H9 (cell line): ENCODE results near the gene USF3. TPM values are rescaled to one million over a fixed set of nuclear protein-coding genes. Genes with fewer than 3 reads are reported as not detected.

Experiments
- DNase-seq: peaks from one replicate; pipeline ENCODE4 v3.0.0-alpha.2; 2017
- H2AFZ ChIP-seq: one replicate; pipeline ENCODE4 v1.6.1; 2013; ENCODE audit warnings: mild to moderate bottlenecking, low read length, control low read depth, moderate library complexity
- H2AK5ac ChIP-seq: 2 replicates; pipeline ENCODE4 v1.6.1; 2013; ENCODE audit warnings: low read length, control low read depth, mixed read lengths; ENCODE audit not compliant: insufficient read length
- H2BK120ac ChIP-seq: one replicate; pipeline ENCODE4 v1.6.1; 2013; ENCODE audit warnings: low read depth, mild to moderate bottlenecking, low read length, control low read depth, inconsistent platforms; ENCODE audit not compliant: poor library complexity, severe bottlenecking
- H2BK12ac ChIP-seq: 2 replicates; pipeline ENCODE4 v1.6.1; 2013; ENCODE audit warnings: low read length, control low read depth, mixed read lengths, low read depth; ENCODE audit not compliant: insufficient read length
- H2BK15ac ChIP-seq: 2 replicates; pipeline ENCODE4 v1.6.1; 2013; ENCODE audit warnings: low read depth, low read length, control low read depth
- H2BK20ac ChIP-seq: one replicate; pipeline ENCODE4 v1.6.1; 2013; ENCODE audit warnings: low read depth, mild to moderate bottlenecking, low read length, control low read depth, inconsistent platforms; ENCODE audit not compliant: poor library complexity, severe bottlenecking
- H2BK5ac ChIP-seq: 2 replicates; pipeline ENCODE4 v1.6.1; 2013; ENCODE audit warnings: low read length, control low read depth, mixed read lengths; ENCODE audit not compliant: insufficient read length
- H3K14ac ChIP-seq: 2 replicates; pipeline ENCODE4 v1.6.1; 2013; ENCODE audit warnings: low read length, control low read depth; ENCODE audit not compliant: insufficient read depth
- H3K18ac ChIP-seq: 2 replicates; pipeline ENCODE4 v1.6.1; 2013; ENCODE audit warnings: low read depth, mild to moderate bottlenecking, mixed read lengths, low read length, control low read depth; ENCODE audit not compliant: insufficient read length
- H3K23ac ChIP-seq: 2 replicates; pipeline ENCODE4 v1.6.1; 2013; ENCODE audit warnings: low read length, control low read depth, mixed read lengths, low read depth; ENCODE audit not compliant: insufficient read length
- H3K23me2 ChIP-seq: 2 replicates; pipeline ENCODE4 v1.6.1; 2013; ENCODE audit warnings: low read depth, mild to moderate bottlenecking, mixed read lengths, low read length, control low read depth; ENCODE audit not compliant: insufficient read length, poor library complexity, severe bottlenecking
- H3K27ac ChIP-seq: 2 replicates; pipeline ENCODE4 v1.5.1; 2013; ENCODE audit warnings: low read length, control low read depth, mixed read lengths, low read depth; ENCODE audit not compliant: insufficient read length
- H3K27me3 ChIP-seq: 2 replicates; pipeline ENCODE4 v1.6.1; 2013; ENCODE audit warnings: low read length, control low read depth, inconsistent platforms; ENCODE audit not compliant: insufficient read depth
- H3K4ac ChIP-seq: 2 replicates; pipeline ENCODE4 v1.6.1; 2013; ENCODE audit warnings: low read depth, mild to moderate bottlenecking, control low read depth, inconsistent platforms, low read length, moderate library complexity
- H3K4me1 ChIP-seq: 2 replicates; pipeline ENCODE4 v1.6.1; 2013; ENCODE audit warnings: low read length, control low read depth, inconsistent platforms; ENCODE audit not compliant: insufficient read depth
- H3K4me2 ChIP-seq: 2 replicates; pipeline ENCODE4 v1.6.1; 2013; ENCODE audit warnings: low read length, control low read depth, mixed read lengths; ENCODE audit not compliant: insufficient read length, insufficient read depth
- H3K56ac ChIP-seq: 2 replicates; pipeline ENCODE4 v1.6.1; 2013; ENCODE audit warnings: low read depth, mild to moderate bottlenecking, mixed read lengths, low read length, control low read depth; ENCODE audit not compliant: insufficient read length
- H3K79me1 ChIP-seq: 2 replicates; pipeline ENCODE4 v1.6.1; 2013; ENCODE audit warnings: low read depth, mild to moderate bottlenecking, moderate library complexity, low read length, control low read depth, inconsistent platforms; ENCODE audit not compliant: insufficient read depth, poor library complexity, severe bottlenecking
- H3K79me2 ChIP-seq: 2 replicates; pipeline ENCODE4 v1.6.1; 2013; ENCODE audit warnings: low read length, control low read depth, inconsistent platforms; ENCODE audit not compliant: insufficient read depth
- H3K9ac ChIP-seq: 2 replicates; pipeline ENCODE4 v1.6.1; 2013; ENCODE audit warnings: low read length, control low read depth, mixed read lengths; ENCODE audit not compliant: insufficient read length; ENCODE audit errors: extremely low read depth
- H3K9me3 ChIP-seq: one replicate; pipeline ENCODE4 v1.6.1; 2013; ENCODE audit warnings: low read depth, low read length, inconsistent platforms; ENCODE audit not compliant: control insufficient read depth
- H3T11ph ChIP-seq: one replicate; pipeline ENCODE4 v1.6.1; 2013; ENCODE audit warnings: mild to moderate bottlenecking, low read length, control low read depth, inconsistent platforms
- H4K20me1 ChIP-seq: one replicate; pipeline ENCODE4 v1.6.1; 2013; ENCODE audit not compliant: control insufficient read depth, insufficient read length, insufficient read depth
- H4K5ac ChIP-seq: 2 replicates; pipeline ENCODE4 v1.6.1; 2013; ENCODE audit warnings: low read depth, mild to moderate bottlenecking, mixed read lengths, low read length, control low read depth; ENCODE audit not compliant: insufficient read length
- H4K8ac ChIP-seq: replicated peaks from 2 replicates; pipeline ENCODE4 v1.6.1; 2013; ENCODE audit warnings: low read length, control low read depth, mixed read lengths, low read depth; ENCODE audit not compliant: insufficient read length
- H4K91ac ChIP-seq: 2 replicates; pipeline ENCODE4 v1.6.1; 2013; ENCODE audit warnings: low read depth, mild to moderate bottlenecking, moderate library complexity, mixed read lengths, low read length, control low read depth; ENCODE audit not compliant: insufficient read length
- H3K27ac Mint-ChIP-seq, 3 experiments: 2 replicates in 2 of 3; 3 replicates in 1 of 3; pipeline ENCODE4 v1.8.0; 2020 to 2021; ENCODE audit warnings: mixed read lengths in 3 of 3, mild to moderate bottlenecking in 1 of 3, moderate library complexity in 1 of 3
- H3K27me3 Mint-ChIP-seq: 2 replicates; pipeline ENCODE4 v1.8.0; 2021; ENCODE audit warnings: low read depth, mild to moderate bottlenecking, moderate library complexity, mixed read lengths
- H3K36me3 Mint-ChIP-seq, 3 experiments: 2 replicates in 2 of 3; 3 replicates in 1 of 3; pipeline ENCODE4 v1.8.0; 2020 to 2021; ENCODE audit warnings: low read depth in 3 of 3, mixed read lengths in 3 of 3; ENCODE audit not compliant: insufficient read depth in 1 of 3
- H3K4me1 Mint-ChIP-seq, 2 experiments: 2 replicates each; pipeline ENCODE4 v1.8.0; 2020; ENCODE audit warnings: mixed read lengths in 2 of 2
- H3K4me3 Mint-ChIP-seq, 2 experiments: 2 replicates in 1 of 2; 3 replicates in 1 of 2; pipeline ENCODE4 v1.8.0; 2020 to 2021; ENCODE audit warnings: mild to moderate bottlenecking in 2 of 2, mixed read lengths in 2 of 2, moderate library complexity in 1 of 2
- H3K9me3 Mint-ChIP-seq, 2 experiments: 2 replicates in 1 of 2; 3 replicates in 1 of 2; pipeline ENCODE4 v1.8.0; 2020; ENCODE audit warnings: mild to moderate bottlenecking in 2 of 2, mixed read lengths in 2 of 2, moderate library complexity in 1 of 2
- CTCF ChIP-seq: fragments of 200-600 bp; sonication (generic); conservative IDR thresholded peaks from 3 replicates; pipeline ENCODE4 v1.8.0; 2021; ENCODE audit warnings: antibody characterized with exemption, mild to moderate bottlenecking
- WGBS: extraction: QIAGEN DNeasy Blood & Tissue Kit; methylation state at CpG from one replicate; pipeline ENCODE4 v1.1.7; 2013; ENCODE audit warnings: missing lambda C conversion rate, low lambda C conversion rate, mixed read lengths; ENCODE audit not compliant: insufficient read length; ENCODE audit errors: extremely low coverage; 5-methylcytosine and 5-hydroxymethylcytosine counted together
- total RNA-seq: library from RNA; stranded (reverse); gene quantifications from 2 replicates; pipeline ENCODE4 v1.2.1, GENCODE V29; 2021

Gene USF3
- total RNA-seq, 1 experiment from 2014 or later: 13.8 TPM

- no peak overlapping the region for H3K4me3 Mint-ChIP-seq
- H3K9ac ChIP-seq: no peak overlapping the region
- H3K23me2 ChIP-seq: no peaks in the 10 kb centered on the region
- no peak overlapping the region for H3K4ac ChIP-seq
- no peaks in the 10 kb centered on the region for H3K9me3 Mint-ChIP-seq
- H3K18ac ChIP-seq: no peak overlapping the region
- H2BK15ac ChIP-seq: no peak overlapping the region
- no peak overlapping the region for H3K4me2 ChIP-seq
- no peak overlapping the region for H3T11ph ChIP-seq
- no peak overlapping the region for H4K5ac ChIP-seq
- H3K4me1 Mint-ChIP-seq: no peaks in the 10 kb centered on the region
- no peak overlapping the region for H2AK5ac ChIP-seq
- H2BK12ac ChIP-seq: no peak overlapping the region
- no peak overlapping the region for H2BK120ac ChIP-seq
- no peak overlapping the region for H3K56ac ChIP-seq
- no peak overlapping the region for H3K23ac ChIP-seq
- H3K9me3 ChIP-seq: no peaks in the 10 kb centered on the region
- no peaks in the 10 kb centered on the region for H4K20me1 ChIP-seq
- no peak for TF ChIP-seq CTCF
- no peak overlapping the region for H4K8ac ChIP-seq
- DNase-seq: no peak
- no peak overlapping the region for H3K27ac Mint-ChIP-seq
- H3K79me2 ChIP-seq: no peaks in the 10 kb centered on the region
- H3K14ac ChIP-seq: no peak overlapping the region
- no CpG with 5 or more reads among the region's 1 CpG for WGBS
- no peaks in the 10 kb centered on the region for H3K27me3 Mint-ChIP-seq
- no peak overlapping the region for H4K91ac ChIP-seq
- H3K4me1 ChIP-seq: no peaks in the 10 kb centered on the region
- no peaks in the 10 kb centered on the region for H3K79me1 ChIP-seq
- no peak overlapping the region for H2BK5ac ChIP-seq
- peaks cover 18 to 61% (median 58%) of the 10 kb centered on the region in 3 experiments; a peak in 6 of 7 replicates for H3K36me3 Mint-ChIP-seq
- H2BK20ac ChIP-seq: no peak overlapping the region
- no peaks in the 10 kb centered on the region for H3K27me3 ChIP-seq
- no peak overlapping the region for H3K27ac ChIP-seq
- H2AFZ ChIP-seq: no peak overlapping the region
Measured at GRCh38 chr3:113719294-113719693, 22.9 kb upstream of the USF3 start.
